ENCODE measurements around the gene RBBP8NL.

Gene RBBP8NL

GRCh38 chr20:62404761-62405107, 22.6 kb downstream of the RBBP8NL start:
- DNase-seq (ENCODE audit: low read depth in 1 of 2, low spot score in 1 of 2), result no peak
- in situ Hi-C loops (cut with HindIII; ENCODE audit: low pct_unique_long_range_greater_than_20kb, low sequenced_read_pairs), result no loop called here
- no peak for TF ChIP-seq JUND (IDR thresholded peaks at IDR 0.05; ENCODE audit: low read depth)

DNA sequence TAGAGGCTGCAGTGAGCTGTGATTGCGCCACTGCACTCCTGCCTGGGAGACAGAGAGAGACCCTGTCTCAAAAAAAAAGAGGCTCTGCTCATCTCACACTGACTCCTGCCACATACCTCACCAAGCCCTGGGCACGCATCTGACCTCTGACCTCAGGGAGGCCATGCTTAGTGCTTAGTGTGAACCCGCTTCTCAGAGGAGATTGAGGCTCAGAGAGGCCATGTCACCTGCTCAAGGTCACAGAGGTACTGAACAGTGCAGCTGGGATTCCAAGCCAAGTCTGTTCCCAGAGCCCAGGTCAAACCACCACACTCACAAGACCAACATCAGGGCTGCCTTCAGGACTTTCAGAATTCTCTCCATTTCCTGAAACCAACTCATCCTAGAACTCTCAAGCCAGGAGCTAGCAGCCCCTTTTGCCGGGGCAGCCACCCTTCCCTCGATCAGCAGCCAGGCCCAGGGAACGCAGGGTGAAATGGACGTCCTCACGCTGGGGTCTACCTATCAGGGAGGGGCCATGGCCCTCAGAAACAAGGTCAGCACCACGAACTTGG, 23.1 kb downstream of the RBBP8NL start:
- in situ Hi-C loops (cut with HindIII; ENCODE audit: low pct_unique_long_range_greater_than_20kb, low sequenced_read_pairs), result no loop called here
- no peak for DNase-seq (ENCODE audit: low read depth in 1 of 2, low spot score in 1 of 2)
- TF ChIP-seq JUND (IDR thresholded peaks at IDR 0.05; ENCODE audit: low read depth), result no peak

GRCh38 chr20:62403331-62403730, 24.0 kb downstream of the RBBP8NL start:
- DNase-seq (ENCODE audit: low read depth in 1 of 2, low spot score in 1 of 2), result no peak
- in situ Hi-C loops (cut with HindIII; ENCODE audit: low pct_unique_long_range_greater_than_20kb, low sequenced_read_pairs), result no loop called here
- TF ChIP-seq JUND (IDR thresholded peaks at IDR 0.05; ENCODE audit: low read depth), result no peak

- no peak for TF ChIP-seq JUND (IDR thresholded peaks at IDR 0.05; ENCODE audit: low read depth)
- DNase-seq (ENCODE audit: low read depth in 1 of 2, low spot score in 1 of 2), result no peak
- in situ Hi-C loops (cut with HindIII; ENCODE audit: low pct_unique_long_range_greater_than_20kb, low sequenced_read_pairs), result no loop called here
Measured at GRCh38 chr20:62402456-62403150, 24.7 kb downstream of the RBBP8NL start.

GRCh38 chr20:62401331-62401779, 26.0 kb downstream of the RBBP8NL start:
- TF ChIP-seq JUND (IDR thresholded peaks at IDR 0.05; ENCODE audit: low read depth), result no peak
- no peak for DNase-seq (ENCODE audit: low read depth in 1 of 2, low spot score in 1 of 2)
- in situ Hi-C loops (cut with HindIII; ENCODE audit: low pct_unique_long_range_greater_than_20kb, low sequenced_read_pairs), result no loop called here

DNA sequence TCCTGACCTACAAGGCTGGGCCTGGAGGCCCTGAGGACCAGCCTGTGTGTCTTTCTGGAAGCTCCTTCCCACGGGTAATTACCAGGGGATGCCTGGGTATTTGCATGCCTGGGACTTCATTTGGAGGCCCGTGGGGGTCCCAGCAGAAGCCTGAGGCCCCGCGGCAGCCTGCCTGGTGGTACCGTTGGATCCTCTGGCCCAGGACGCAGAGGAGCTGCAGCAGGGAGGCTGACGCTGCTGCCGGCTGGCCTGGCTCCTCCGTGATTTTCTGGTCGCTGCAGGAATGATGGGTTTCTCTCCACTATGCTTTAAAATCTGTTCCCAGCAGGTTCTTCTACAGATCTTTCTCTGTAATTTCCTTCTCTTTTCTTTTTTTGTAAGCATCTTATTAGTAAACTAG, 26.8 kb downstream of the RBBP8NL start:
- TF ChIP-seq JUND (IDR thresholded peaks at IDR 0.05; ENCODE audit: low read depth), result no peak
- no peak for DNase-seq (ENCODE audit: low read depth in 1 of 2, low spot score in 1 of 2)
- in situ Hi-C loops (cut with HindIII; ENCODE audit: low pct_unique_long_range_greater_than_20kb, low sequenced_read_pairs), result no loop called here

GRCh38 chr20:62400021-62400420, 27.3 kb downstream of the RBBP8NL start:
- in situ Hi-C loops (cut with HindIII; ENCODE audit: low pct_unique_long_range_greater_than_20kb, low sequenced_read_pairs), result no loop called here
- no peak for DNase-seq (ENCODE audit: low read depth in 1 of 2, low spot score in 1 of 2)
- no peak for TF ChIP-seq JUND (IDR thresholded peaks at IDR 0.05; ENCODE audit: low read depth)

DNA sequence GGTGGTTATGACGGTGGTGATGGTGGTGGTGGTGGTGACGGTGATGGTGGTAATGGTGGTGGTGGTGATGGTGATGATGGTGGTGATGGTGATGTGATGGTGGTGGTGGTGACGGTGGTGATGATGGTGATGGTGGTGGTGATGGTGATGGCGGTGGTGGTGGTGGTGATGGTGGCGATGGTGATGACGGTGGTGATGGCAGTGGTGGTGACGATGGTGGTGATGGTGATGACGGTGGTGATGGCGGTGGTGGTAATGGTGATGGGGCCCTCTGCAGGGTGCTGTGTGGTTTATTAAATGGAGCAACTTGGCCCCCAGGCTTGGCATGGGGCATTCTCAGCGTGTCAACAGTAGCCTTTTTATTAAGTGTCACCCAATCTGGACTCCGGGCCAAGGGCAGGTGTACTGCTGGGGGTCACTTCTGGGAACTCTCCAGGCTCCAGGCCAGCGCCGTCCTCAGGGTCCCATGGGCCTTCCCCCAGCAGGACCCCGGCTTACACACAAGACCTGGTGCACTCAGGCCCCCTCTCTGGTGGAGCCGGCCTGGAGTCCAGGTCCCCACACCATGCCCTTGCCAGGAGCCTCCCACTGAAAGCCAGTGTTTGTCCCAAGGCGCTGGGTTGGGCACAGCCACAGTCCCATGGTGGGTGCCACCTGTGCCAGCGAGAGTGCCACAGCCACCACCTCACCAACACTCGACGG, 29.1 kb downstream of the RBBP8NL start:
- in situ Hi-C loops (cut with HindIII; ENCODE audit: low pct_unique_long_range_greater_than_20kb, low sequenced_read_pairs), result no loop called here
- TF ChIP-seq JUND (IDR thresholded peaks at IDR 0.05; ENCODE audit: low read depth), result no peak
- DNase-seq (ENCODE audit: low read depth in 1 of 2, low spot score in 1 of 2), result no peak

DNA sequence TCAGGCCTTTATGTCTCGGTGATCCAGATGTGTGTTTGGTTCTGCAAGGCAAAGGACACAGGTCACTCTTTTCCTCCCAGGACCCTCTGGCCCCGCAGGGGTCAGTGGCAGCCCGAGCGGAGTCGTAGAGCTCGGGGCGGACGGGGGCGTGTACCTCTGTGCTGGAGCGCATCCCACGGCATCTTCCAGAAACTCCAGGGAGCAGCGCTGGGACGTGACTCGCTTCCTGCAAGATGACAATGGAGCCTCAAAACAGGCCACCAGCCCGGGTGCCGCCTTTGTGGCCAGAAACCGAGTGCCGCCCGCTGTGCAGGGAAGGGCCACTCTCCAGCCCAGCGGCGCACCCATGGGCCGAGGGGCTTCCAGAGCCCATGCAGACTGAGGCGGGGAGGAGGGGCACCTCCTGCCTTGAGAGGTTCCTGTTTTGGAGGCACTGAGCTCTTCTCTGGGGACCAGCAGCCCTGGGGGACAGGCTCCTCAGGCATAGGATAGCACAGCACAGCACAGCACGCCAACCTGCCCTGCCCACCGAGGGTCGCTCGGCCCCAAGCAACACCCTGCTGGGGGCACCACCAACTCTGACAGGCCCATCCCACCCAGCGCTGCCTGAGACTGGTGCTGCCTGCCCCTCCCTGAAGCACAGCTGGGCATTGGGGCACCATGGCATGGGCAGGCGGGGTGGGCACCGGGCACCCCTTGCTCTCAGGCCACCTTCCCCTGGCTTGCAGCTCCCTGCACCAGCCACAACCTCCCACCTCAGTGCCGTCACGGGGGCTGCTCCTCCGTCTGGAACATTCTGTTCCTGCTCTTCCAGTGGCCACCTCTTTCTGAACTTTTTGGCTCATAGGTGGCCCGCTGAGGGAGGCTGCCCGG, 30.7 kb downstream of the RBBP8NL start:
- in situ Hi-C loops (cut with HindIII; ENCODE audit: low pct_unique_long_range_greater_than_20kb, low sequenced_read_pairs), result no loop called here
- DNase-seq (ENCODE audit: low read depth in 1 of 2, low spot score in 1 of 2), result no peak
- no peak for TF ChIP-seq JUND (IDR thresholded peaks at IDR 0.05; ENCODE audit: low read depth)

GRCh38 chr20:62395311-62396242, 31.8 kb downstream of the RBBP8NL start:
- in situ Hi-C loops (cut with HindIII; ENCODE audit: low pct_unique_long_range_greater_than_20kb, low sequenced_read_pairs), result no loop called here
- no peak for TF ChIP-seq JUND (IDR thresholded peaks at IDR 0.05; ENCODE audit: low read depth)
- no peak for DNase-seq (ENCODE audit: low read depth in 1 of 2, low spot score in 1 of 2)

- in situ Hi-C loops (cut with HindIII; ENCODE audit: low pct_unique_long_range_greater_than_20kb, low sequenced_read_pairs), result no loop called here
- no peak for TF ChIP-seq JUND (IDR thresholded peaks at IDR 0.05; ENCODE audit: low read depth)
Measured at GRCh38 chr20:62394248-62395245, 32.8 kb downstream of the RBBP8NL start.

More at GRCh38 chr20:62394248-62395245, 32.8 kb downstream of the RBBP8NL start:
- no peak for DNase-seq (ENCODE audit: low read depth in 1 of 2, low spot score in 1 of 2)
